D341Med (cell line): Measurements from ENCODE around the gene LMO7.

Experiments
- DNase-seq: peaks from one replicate; pipeline ENCODE4 v3.0.0; 2012; ENCODE audit warnings: low spot score

Gene LMO7

DNA sequence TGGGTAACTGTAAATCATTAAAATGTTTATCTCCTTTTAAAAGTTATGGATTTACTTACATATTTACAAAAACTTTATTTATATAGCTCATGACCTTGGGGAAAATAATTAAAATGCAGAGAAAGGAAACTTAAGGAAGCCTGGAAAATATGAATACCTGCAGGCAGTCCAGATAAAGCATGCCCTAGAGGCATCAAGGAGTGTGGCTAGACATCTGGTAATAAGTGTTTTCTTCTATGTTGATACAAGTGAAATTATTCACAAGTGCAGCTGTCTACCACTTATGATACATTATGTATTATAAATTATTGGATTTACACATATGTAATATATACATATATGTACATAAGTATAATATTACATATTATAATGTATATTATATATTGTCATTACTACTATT lies 207.9 kb downstream of the LMO7 start:
- no peak for DNase-seq

- DNase-seq, result no peak
These were observed 211.5 kb downstream of the LMO7 start for GRCh38 chr13:75847588-75847987.

- no peak for DNase-seq
These were observed 214.8 kb downstream of the LMO7 start for GRCh38 chr13:75850916-75851315.

GRCh38 chr13:75855216-75855615 lies 219.1 kb downstream of the LMO7 start:
- no peak for DNase-seq

DNA sequence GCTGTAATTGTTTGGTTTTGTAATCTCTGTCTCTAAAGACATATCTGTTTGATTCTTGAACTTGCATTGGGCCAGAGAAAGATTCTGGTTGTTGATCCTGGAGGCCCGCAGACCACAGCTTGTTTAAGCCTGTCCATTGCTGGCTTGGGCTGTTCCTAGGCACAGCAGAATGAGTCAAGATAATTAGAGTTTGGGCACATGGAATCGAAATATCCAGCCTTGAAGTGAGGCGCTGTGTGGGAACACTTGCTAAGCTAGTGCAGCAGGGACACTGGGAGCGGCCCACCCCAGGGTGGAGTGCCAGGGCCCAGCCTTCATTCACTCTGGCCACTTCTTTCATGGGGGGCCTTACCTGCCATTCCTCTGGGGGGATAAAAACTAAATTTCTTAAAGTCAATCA lies 219.7 kb downstream of the LMO7 start:
- DNase-seq, result no peak

DNA sequence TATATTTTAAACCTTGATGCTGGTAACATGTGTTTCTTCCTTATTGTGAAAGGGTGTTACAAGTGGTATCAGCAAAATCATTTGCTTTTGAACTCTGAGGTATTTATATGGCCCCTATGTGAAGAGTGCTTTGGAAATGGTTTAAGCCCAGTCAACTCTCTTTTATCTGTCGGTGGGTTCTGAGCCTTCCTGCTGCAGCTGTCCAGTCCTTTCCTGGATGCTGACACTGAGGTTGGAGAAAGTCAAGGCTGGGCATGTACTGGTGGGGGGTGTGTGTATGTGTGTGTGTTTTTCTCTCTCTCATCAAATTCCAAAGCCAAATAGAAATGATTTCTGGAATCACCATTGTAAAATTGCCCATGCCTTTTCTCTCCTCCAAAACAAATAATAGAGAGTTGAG lies 221.2 kb downstream of the LMO7 start:
- no peak for DNase-seq

DNA sequence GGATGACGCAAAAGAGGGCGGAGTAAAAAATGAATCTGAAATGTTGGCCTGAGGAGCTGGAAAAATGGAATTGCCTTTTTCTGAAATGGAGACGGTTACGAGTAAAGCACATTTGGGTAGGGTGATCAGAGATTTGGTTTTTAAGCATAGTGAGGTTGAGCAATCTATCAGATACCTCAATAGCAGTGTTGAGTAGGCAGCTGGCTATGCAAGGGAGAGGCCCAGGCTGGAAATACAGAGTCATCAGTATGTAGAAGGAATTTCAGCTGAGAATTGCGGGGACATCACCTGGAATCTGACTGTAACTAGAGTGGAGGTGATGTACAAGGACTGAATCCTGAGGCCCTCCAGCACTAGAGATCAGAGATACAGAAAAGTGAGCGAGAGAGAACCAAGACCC lies 224.8 kb downstream of the LMO7 start:
- no peak for DNase-seq

GRCh38 chr13:75861786-75862185 lies 225.7 kb downstream of the LMO7 start:
- DNase-seq, result no peak

- no peak for DNase-seq
These were observed 228.6 kb downstream of the LMO7 start for GRCh38 chr13:75864718-75865117.

- no peak for DNase-seq
These were observed 231.4 kb downstream of the LMO7 start for GRCh38 chr13:75867379-75868117.

GRCh38 chr13:75869981-75870380 lies 233.9 kb downstream of the LMO7 start:
- DNase-seq, result no peak

DNA sequence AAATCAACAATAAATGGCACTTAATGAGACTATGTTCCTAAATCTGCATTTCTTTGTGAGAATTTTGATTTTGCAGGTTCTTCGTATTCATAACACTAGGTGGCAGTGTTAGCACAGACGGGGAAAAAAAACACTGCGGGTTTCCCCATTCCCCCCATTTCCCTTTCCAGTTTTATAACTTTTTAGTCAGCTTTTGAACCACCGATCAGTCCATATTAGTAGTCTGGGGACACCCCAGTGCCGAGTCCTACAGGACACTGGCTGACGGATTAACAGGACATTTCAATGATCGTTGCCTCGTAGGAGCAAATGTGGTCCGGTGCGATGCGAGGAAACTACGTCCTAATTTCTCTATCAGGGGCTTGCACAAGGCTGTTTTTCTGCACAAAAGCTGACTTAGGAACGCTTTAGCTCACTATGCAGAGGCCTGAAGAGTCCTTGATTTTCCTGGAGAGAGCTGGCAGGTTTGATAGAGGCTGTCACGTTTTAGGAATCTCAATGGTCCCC lies 234.3 kb downstream of the LMO7 start:
- peak; percentile 42 for DNase-seq

DNA sequence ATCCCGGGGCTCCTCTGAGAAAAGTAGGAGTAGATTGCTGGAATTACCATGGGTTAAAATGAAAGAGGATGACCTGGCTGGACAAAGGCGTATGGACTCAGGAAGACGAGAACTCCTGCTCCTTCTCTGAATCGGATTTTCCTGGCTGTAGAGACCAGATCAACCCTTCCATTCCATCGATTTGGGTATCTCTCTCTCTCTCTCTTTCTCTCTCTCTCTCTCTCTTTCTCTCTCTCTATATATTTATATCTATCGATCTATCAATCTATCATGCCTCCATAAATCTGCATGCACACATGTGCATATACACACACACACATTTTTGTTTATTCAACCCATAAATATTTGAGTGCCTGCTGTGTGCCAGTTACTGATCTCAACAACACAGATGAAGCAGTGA lies 234.9 kb downstream of the LMO7 start:
- no peak for DNase-seq

- DNase-seq, result no peak
These were observed 236.8 kb downstream of the LMO7 start for GRCh38 chr13:75872980-75873379.

- DNase-seq, result no peak
These were observed 237.4 kb downstream of the LMO7 start for GRCh38 chr13:75873494-75873893.

DNA sequence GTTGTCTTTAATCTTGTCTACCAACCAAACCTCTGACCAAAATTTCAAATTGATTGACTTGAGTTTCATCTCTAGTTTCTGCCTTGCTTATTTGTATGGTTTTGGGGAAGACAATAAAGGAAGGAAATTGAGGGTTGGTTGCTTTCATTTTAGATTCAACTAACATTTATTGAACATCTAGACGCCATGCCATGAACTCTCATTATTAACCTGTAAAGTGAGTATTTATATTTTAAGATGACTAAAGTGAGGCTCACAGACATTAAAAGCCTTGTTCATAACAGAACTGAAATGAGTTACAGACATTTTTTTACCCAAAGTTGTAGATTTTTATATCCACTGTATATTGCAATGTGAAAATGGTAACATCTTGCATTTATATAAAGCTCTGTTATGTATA lies 239.3 kb downstream of the LMO7 start:
- no peak for DNase-seq

DNA sequence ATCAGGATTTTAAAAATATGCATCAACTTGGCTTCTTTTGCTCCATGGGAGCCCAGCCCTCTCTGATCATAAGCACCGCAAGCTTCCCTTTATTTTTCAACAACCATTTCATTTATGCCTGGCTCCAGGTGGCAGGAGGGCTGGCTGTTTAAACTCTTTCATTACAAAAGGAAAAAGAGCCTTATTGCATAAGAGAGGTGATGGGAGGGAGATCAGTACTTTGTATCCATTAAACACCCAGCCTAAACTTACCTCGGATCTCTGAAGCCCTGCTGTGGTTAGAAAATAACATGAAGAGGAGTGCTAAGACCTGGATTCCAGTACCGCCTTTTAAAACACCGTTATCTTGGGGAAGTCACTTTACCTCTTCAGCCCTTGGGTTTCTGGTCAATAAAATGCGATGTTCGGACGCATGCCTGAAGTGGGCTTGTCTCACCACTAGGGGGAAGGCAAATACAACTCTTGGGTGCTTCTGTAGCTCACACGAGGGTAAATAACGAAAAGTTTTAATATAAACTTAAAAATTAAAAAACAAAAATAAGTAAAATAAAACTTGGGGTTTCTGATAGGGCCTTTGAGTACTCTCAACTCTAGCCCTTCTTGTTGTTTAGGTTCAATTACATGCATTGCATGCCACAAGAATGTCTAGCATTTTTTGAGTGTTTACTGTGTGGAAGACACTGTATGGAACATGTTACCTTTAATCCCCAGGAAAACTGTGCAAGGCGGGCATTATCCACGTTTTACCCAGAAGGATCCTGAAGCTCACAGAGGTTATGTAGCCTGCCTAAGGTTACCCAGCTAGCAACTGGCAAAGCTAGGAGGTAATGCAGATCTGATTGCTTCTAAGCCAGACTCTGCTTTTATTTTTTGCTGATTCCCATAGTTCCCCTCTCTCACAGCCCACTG lies 240.3 kb downstream of the LMO7 start:
- peak; percentile 66 for DNase-seq

- DNase-seq, result no peak
These were observed 240.9 kb downstream of the LMO7 start for GRCh38 chr13:75877071-75877470.

DNA sequence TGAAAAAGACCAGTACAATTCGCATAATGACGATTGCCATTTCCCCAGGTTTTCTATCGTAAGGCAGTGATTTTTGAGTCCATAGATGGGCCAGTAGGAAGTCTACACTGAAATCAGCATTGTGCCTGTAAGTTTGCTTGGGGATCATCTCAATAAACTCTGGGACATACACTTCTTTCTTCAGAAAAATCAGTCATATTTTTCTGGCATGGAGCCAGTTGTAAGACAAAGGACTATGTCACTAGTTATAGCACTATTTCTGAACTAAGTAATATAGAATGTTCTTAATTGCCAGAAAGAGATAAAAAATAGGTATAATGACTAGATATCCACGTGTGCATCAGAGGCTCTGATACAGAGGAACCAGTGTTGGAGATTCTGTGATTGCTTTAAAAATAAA lies 243.5 kb downstream of the LMO7 start:
- DNase-seq, result no peak

- no peak for DNase-seq
These were observed 245.1 kb downstream of the LMO7 start for GRCh38 chr13:75881109-75881775.

DNA sequence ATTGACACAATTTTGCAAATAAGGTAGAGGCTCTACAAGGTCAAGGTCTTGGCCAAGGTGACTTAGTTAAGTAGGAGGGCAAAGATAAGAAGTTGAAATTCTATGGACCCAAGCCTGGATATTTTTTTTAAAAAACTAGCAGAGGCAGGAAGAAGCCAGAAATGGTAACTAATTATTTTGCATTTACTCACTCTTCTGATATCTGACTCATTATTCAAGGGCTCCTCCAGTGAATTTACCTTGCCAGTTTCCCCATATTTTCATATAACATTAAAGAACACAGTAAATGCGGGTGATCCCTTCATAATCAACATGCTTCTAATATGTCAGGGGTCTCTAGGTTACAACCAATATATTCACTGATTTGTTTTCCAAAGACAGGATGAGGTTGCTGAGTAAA lies 246.1 kb downstream of the LMO7 start:
- no peak for DNase-seq

DNA sequence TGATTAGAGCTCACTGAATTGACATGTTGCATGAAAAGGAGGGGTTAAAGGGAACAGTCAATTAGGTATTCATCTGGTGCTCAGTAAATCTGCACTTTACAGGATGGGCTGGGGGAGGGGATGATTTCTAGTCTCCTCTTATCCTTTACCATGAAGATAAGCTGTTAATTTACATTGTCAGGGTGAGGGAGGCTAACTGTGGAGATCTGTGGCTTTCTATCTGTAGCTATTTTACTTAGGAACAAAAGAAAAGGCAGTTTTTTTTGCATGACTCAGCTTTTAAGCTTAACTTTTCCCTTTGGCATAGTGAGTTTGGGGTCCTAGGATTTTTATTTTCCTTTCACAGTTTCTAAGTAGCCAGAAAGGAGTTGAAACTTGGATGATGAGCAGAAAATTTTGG lies 253.3 kb downstream of the LMO7 start:
- DNase-seq, result no peak

DNA sequence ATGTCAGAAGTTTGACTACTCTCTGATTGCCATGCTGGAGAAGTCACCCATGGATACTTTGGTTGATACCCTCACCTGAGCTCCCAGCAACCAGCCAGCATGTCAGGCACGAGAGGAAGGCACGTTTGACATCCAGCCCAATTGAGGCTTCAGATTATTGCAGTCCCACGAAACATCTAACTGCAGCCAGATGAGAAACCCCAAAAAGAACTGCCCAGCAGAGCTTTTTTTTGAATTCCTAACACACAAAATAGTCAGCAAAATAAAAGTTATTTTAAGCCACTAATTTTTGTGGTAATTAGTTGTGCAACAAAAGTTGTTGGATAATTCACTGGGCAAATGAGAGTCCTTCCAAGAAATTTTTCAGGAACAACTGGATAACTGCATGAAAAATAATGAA lies 259.0 kb downstream of the LMO7 start:
- no peak for DNase-seq
